Tibial artery (tissue), 4 donors: ENCODE measurements around the gene PIBF1.

ENCODE experiments used
- DNase-seq, 2 donors: peaks; one replicate each; pipeline ENCODE4 v3.0.0-alpha.2; 2019
- H3K27ac ChIP-seq, 2 donors: fragments of 200-600 bp; sonication (generic) in 1 of 2; 1 replicate in 1 of 2; 2 replicates in 1 of 2; pipeline ENCODE4 v1.5.1; 2018 to 2019; ENCODE audit warnings: mild to moderate bottlenecking in 1 of 2
- H3K27me3 ChIP-seq, 2 donors: fragments of 200-600 bp; sonication (generic) in 1 of 2; one replicate each; pipeline versions ENCODE4 v1.5.1 to v1.6.0; 2016 to 2019
- H3K36me3 ChIP-seq, 3 donors: fragments of 200-600 bp; sonication (generic) in 2 of 3; one replicate each; pipeline ENCODE4 v1.5.1; 2016 to 2019; ENCODE audit warnings: mild to moderate bottlenecking in 2 of 3
- H3K4me1 ChIP-seq, 4 donors: fragments of 200-600 bp; sonication (generic) in 2 of 4; 1 replicate in 3 of 4; 2 replicates in 1 of 4; pipeline ENCODE4 v1.5.1; 2016 to 2019
- H3K4me3 ChIP-seq, 2 donors: fragments of 200-600 bp; sonication (generic) in 1 of 2; 1 replicate in 1 of 2; 2 replicates in 1 of 2; pipeline ENCODE4 v1.5.1; 2018 to 2019; ENCODE audit warnings: mild to moderate bottlenecking in 2 of 2
- H3K9me3 ChIP-seq, 3 donors: fragments of 200-600 bp; sonication (generic) in 1 of 3; one replicate each; pipeline ENCODE4 v1.5.1; 2016 to 2019
- intact Hi-C: fragments of 100-400 bp; cut with DNase I; formaldehyde crosslinking; loops from one replicate; pipeline ENCODE4 v1.15.0; 2023; ENCODE audit warnings: low total_unique reads
- TF ChIP-seq, protein P1 (sequence below), 2 experiments: fragments of 200-600 bp in 1 of 2; fragments of 450-650 bp in 1 of 2; IDR thresholded peaks; one replicate each; pipeline ENCODE4 v1.5.1; 2017 to 2019; ENCODE audit warnings: antibody characterized with exemption in 2 of 2, mild to moderate bottlenecking in 1 of 2, moderate library complexity in 1 of 2

PIBF1 gene

DNA sequence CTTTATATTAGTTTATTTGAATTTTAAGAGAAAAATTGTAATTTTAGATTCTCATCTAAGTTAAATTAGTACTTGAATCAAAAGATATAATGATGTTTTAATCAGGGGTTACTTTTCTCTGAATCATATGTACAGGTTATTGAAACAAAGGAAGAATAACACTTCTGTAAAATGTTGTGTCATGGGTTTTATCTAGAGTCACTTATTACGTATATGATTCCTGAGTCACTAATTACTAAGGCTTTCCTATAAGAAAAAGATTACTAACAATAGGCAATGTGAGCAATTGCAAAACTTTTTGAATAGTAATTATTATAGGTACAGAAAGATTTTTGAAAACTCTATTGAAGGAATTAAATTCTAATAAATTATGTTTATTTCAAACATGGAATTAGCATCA, 177.7 kb downstream of the PIBF1 start:
- Histone ChIP-seq H3K4me1 (no peaks in the 10 kb centered on the region), H3K36me3 (peaks cover 0 to 13% (median 7%) of the 10 kb centered on the region in 3 donors), H3K4me3 (no peak overlapping the region), H3K27me3 (no peaks in the 10 kb centered on the region), H3K27ac (no peak overlapping the region), H3K9me3 (no peaks in the 10 kb centered on the region)
- TF ChIP-seq, protein P1, sequence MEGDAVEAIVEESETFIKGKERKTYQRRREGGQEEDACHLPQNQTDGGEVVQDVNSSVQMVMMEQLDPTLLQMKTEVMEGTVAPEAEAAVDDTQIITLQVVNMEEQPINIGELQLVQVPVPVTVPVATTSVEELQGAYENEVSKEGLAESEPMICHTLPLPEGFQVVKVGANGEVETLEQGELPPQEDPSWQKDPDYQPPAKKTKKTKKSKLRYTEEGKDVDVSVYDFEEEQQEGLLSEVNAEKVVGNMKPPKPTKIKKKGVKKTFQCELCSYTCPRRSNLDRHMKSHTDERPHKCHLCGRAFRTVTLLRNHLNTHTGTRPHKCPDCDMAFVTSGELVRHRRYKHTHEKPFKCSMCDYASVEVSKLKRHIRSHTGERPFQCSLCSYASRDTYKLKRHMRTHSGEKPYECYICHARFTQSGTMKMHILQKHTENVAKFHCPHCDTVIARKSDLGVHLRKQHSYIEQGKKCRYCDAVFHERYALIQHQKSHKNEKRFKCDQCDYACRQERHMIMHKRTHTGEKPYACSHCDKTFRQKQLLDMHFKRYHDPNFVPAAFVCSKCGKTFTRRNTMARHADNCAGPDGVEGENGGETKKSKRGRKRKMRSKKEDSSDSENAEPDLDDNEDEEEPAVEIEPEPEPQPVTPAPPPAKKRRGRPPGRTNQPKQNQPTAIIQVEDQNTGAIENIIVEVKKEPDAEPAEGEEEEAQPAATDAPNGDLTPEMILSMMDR (IDR thresholded peaks at IDR 0.05) = no peak
- no peak for DNase-seq
- intact Hi-C loops = no loop called here

DNA sequence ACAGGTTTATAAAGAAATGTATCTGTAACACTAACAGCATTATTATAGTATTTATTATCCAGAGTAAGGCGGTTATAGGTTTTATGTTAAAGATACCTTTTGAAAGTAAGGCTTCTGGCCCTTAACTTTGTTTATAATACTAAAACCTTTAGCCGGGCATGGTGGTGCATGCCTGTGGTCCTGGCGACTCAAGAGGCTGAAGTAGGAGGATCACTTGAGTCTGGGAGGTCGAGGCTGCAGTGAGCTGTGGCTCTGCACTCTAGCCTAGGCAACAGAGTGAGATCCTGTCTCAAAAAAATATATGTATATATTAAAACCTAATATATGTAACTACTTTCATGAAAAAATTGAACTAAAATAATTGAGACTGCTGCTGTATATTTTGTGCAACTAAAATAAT, 178.2 kb downstream of the PIBF1 start:
- Histone ChIP-seq H3K36me3 (peaks cover 0 to 13% (median 7%) of the 10 kb centered on the region in 3 donors), H3K27me3 (no peaks in the 10 kb centered on the region), H3K4me3 (no peak overlapping the region), H3K9me3 (no peaks in the 10 kb centered on the region), H3K27ac (no peak overlapping the region), H3K4me1 (no peaks in the 10 kb centered on the region)
- intact Hi-C loops = no loop called here
- no peak for DNase-seq
- TF ChIP-seq, protein P1 (IDR thresholded peaks at IDR 0.05) = no peak

DNA sequence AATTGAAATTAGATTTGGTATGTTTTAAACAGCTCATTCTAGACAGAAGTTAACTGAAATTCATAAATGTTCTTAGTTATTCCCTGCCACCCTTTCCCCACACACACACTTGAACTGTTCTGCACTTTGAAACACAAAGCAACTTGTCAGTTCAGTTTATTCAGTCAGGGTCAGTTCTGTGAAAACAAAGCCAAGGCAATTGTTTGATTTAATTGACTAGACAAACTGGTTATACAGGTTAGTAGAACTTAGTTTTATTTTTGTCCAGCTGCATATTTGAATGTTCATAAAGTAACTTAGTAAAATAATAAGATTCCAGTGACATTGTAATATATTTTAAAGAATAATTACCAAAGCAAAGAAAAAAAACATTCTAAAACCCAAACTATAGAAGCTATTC, 178.6 kb downstream of the PIBF1 start:
- TF ChIP-seq, protein P1 (IDR thresholded peaks at IDR 0.05) = no peak
- intact Hi-C loops = no loop called here
- no peak for DNase-seq
- Histone ChIP-seq H3K9me3 (no peaks in the 10 kb centered on the region), H3K4me3 (no peak overlapping the region), H3K4me1 (no peaks in the 10 kb centered on the region), H3K36me3 (peaks cover 0 to 13% (median 7%) of the 10 kb centered on the region in 3 donors), H3K27ac (no peak overlapping the region), H3K27me3 (no peaks in the 10 kb centered on the region)

DNA sequence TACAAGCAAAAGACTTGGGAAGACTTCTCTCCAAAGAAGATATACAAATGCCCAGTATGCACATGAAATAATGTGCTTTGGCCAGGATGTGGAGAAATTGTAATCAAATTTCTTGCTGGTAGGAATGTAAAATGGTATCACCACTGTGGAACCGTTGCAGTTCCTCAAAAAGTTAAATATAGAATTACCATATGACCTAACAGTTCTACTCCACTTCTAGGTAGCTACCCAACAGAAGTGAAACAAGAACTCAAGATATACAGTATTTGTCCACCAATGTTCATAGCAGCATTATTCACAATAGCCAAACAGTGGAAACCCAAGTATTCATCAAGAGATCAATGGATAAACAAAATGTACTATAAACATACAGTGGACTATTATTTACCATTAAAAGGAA, 181.8 kb downstream of the PIBF1 start:
- no peak for DNase-seq
- Histone ChIP-seq H3K27me3 (no peaks in the 10 kb centered on the region), H3K36me3 (peaks cover 6 to 11% (median 8%) of the 10 kb centered on the region in 3 donors), H3K27ac (no peak overlapping the region), H3K9me3 (no peaks in the 10 kb centered on the region), H3K4me3 (no peak overlapping the region), H3K4me1 (no peaks in the 10 kb centered on the region)
- intact Hi-C loops = no loop called here
- TF ChIP-seq, protein P1 (IDR thresholded peaks at IDR 0.05) = no peak

DNA sequence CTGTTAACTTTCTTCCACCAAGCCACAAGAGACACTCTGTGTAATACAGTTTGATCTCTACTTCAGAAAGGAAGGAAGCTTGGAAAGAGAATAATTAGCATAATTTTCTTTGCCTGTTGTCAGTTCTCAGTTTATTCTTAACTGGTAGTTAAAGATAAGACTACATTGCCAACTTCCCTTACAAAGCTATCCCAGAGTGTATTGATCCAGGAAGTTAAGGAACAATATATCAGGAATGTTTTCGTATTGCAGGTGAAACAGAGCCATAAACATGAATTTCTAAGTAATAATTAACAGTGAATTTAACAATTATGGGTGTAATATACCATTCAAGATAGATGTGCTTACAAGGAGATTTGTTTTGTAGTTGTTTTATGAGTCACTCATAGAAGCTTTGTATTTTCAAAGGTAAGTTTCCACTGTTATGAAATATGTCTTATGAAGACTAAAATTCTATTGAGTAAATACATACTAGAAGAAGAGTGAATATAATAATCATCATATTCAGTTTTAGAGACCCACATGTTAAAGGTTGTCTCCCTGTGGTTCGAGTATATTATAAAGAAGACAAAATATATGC, 188.5 kb downstream of the PIBF1 start:
- H3K4me3 ChIP-seq = no peak overlapping the region
- TF ChIP-seq, protein P1 (IDR thresholded peaks at IDR 0.05) = no peak
- no peaks in the 10 kb centered on the region for H3K9me3 ChIP-seq
- DNase-seq = no peak
- H3K27ac ChIP-seq = no peak overlapping the region
- no peaks in the 10 kb centered on the region for H3K4me1 ChIP-seq
- no peaks in the 10 kb centered on the region for H3K27me3 ChIP-seq
- intact Hi-C loops = no loop called here
- peaks cover 7 to 19% (median 12%) of the 10 kb centered on the region in 3 donors for H3K36me3 ChIP-seq

DNA sequence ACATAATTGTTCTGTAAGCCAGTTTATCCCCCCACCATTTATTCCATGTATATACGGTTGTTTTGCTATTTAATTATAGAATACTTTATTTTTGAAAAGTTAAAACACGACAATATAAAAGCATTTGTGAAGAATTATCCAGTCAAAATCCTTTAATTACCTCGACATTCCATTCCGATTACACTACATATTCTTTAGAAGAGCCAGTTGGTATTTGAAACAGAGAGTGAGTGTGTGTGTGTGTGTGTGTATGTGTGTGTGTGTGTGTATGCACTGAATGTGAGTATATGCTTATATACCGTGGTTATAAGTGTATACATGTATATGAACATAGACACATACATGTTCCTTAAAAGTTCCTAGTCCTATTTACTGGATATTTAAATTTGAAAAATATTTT, 189.0 kb downstream of the PIBF1 start:
- DNase-seq = no peak
- Histone ChIP-seq H3K27me3 (no peaks in the 10 kb centered on the region), H3K4me1 (no peaks in the 10 kb centered on the region), H3K9me3 (no peaks in the 10 kb centered on the region), H3K36me3 (peaks cover 11 to 22% (median 12%) of the 10 kb centered on the region in 3 donors), H3K4me3 (no peak overlapping the region), H3K27ac (no peak overlapping the region)
- intact Hi-C loops = no loop called here
- TF ChIP-seq, protein P1 (IDR thresholded peaks at IDR 0.05) = no peak
